ENCODE data around the gene SERPINA3.

SERPINA3 gene

GRCh38 chr14:94617366-94617941, 5.3 kb downstream of the SERPINA3 start:
- Histone ChIP-seq H3K4me2 (ENCODE audit: low read length) (no peak overlapping the region), H4K20me1 (ENCODE audit: control insufficient read depth, insufficient read depth, low read depth, low read length) (no peaks in the 10 kb centered on the region), H3K9me3 (ENCODE audit: control insufficient read depth, insufficient read depth, low read length) (peaks cover 24% of the 10 kb centered on the region), H3K27ac (ENCODE audit: low read depth, low read length) (no peak overlapping the region), H3K4me1 (ENCODE audit: control insufficient read depth, low read length) (no peaks in the 10 kb centered on the region), H3K36me3 (ENCODE audit: control insufficient read depth, low read length) (no peaks in the 10 kb centered on the region), H3K4me3 (ENCODE audit: low read length) (no peak overlapping the region), H3F3A (ENCODE audit: control insufficient read depth, insufficient read depth) (no peaks in the 10 kb centered on the region), H3K27me3 (ENCODE audit: control insufficient read depth, low read length) (no peaks in the 10 kb centered on the region), H3K79me2 (ENCODE audit: control insufficient read depth, low read length) (no peaks in the 10 kb centered on the region), H3K9me2 (replicated peaks; ENCODE audit: control insufficient read depth, low read length) (no peaks in the 10 kb centered on the region)
- TF ChIP-seq CTCF (IDR thresholded peaks at IDR 0.05; ENCODE audit: low read depth, low read length, poor library complexity, severe bottlenecking) (no peak), EZH2phosphoT487 (IDR thresholded peaks at IDR 0.05; ENCODE audit: borderline replicate concordance, low read length) (no peak)

DNA sequence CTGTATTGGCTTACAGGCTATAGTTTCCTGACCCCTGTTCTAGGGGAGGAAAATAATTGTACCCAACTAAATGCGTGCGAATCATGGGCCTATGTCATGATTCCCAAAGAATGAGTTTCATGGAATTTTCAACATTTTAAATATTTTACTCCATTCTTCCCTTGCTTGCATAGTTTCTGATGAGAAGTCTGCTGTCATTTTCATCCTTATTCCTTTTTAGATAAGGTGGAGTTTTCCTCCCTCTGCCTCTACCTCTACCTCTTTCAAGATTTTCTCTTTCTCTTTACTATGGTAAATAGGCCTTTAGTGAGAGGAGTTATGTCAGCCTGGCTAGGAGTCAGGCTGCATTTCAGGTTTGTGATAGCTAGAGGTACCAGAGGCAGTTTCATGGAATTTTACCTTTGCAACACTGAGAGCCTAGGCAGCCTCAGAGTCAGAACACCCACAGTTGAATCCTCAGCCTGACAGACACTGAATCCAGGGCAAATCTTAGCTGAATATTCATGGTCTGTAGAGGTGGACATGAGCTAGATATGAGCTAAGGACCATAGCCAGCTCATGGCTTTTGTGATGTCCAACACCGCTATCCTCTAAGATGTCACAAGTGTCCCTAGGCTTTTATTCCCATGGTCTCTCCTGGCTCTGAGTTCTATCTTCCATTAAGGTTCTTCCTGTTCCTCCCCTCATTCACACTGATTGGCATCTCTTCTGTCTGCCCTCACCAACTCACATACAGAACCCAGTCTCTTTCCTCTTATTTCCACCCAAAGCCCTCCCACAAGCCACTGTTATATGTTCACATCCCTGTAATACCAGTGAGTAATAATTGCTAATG, 6.0 kb downstream of the SERPINA3 start:
- Histone ChIP-seq H3K36me3 (ENCODE audit: control insufficient read depth, low read length) (no peaks in the 10 kb centered on the region), H3K4me1 (ENCODE audit: control insufficient read depth, low read length) (no peaks in the 10 kb centered on the region), H3K79me2 (ENCODE audit: control insufficient read depth, low read length) (no peaks in the 10 kb centered on the region), H3K9me3 (ENCODE audit: control insufficient read depth, insufficient read depth, low read length) (peaks cover 24% of the 10 kb centered on the region), H3K4me3 (ENCODE audit: low read length) (no peak overlapping the region), H3K27me3 (ENCODE audit: control insufficient read depth, low read length) (peaks cover under 1% of the 10 kb centered on the region; the same call in 1 of the 2 replicates), H3K4me2 (ENCODE audit: low read length) (no peak overlapping the region), H3K27ac (ENCODE audit: low read depth, low read length) (no peak overlapping the region), H3F3A (ENCODE audit: control insufficient read depth, insufficient read depth) (no peaks in the 10 kb centered on the region), H3K9me2 (replicated peaks; ENCODE audit: control insufficient read depth, low read length) (no peaks in the 10 kb centered on the region), H4K20me1 (ENCODE audit: control insufficient read depth, insufficient read depth, low read depth, low read length) (no peaks in the 10 kb centered on the region)
- no peak for TF ChIP-seq CTCF (IDR thresholded peaks at IDR 0.05; ENCODE audit: low read depth, low read length, poor library complexity, severe bottlenecking)
- no peak for TF ChIP-seq EZH2phosphoT487 (IDR thresholded peaks at IDR 0.05; ENCODE audit: borderline replicate concordance, low read length)

DNA sequence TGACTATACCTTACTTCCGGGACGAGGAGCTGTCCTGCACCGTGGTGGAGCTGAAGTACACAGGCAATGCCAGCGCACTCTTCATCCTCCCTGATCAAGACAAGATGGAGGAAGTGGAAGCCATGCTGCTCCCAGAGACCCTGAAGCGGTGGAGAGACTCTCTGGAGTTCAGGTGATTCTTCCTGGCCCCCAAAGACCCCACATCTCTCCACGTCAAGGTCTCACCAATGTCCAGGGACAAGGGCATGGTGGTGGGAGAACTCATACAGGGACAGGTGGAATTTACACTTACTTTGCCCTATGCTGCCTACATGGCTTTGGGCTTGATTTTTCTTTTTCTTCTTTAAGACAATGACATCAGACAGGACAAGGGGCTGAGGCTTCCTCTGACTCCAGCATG, 7.1 kb downstream of the SERPINA3 start:
- Histone ChIP-seq H3K4me1 (ENCODE audit: control insufficient read depth, low read length) (no peaks in the 10 kb centered on the region), H3K36me3 (ENCODE audit: control insufficient read depth, low read length) (no peaks in the 10 kb centered on the region), H3K9me3 (ENCODE audit: control insufficient read depth, insufficient read depth, low read length) (peaks cover 24% of the 10 kb centered on the region), H3K9me2 (replicated peaks; ENCODE audit: control insufficient read depth, low read length) (no peaks in the 10 kb centered on the region), H3K4me3 (ENCODE audit: low read length) (no peak overlapping the region), H3K27me3 (ENCODE audit: control insufficient read depth, low read length) (peaks cover 4% of the 10 kb centered on the region; the same call in 1 of the 2 replicates), H4K20me1 (ENCODE audit: control insufficient read depth, insufficient read depth, low read depth, low read length) (no peaks in the 10 kb centered on the region), H3K4me2 (ENCODE audit: low read length) (no peak overlapping the region), H3F3A (ENCODE audit: control insufficient read depth, insufficient read depth) (no peaks in the 10 kb centered on the region), H3K27ac (ENCODE audit: low read depth, low read length) (no peak overlapping the region), H3K79me2 (ENCODE audit: control insufficient read depth, low read length) (no peaks in the 10 kb centered on the region)
- no peak for TF ChIP-seq CTCF (IDR thresholded peaks at IDR 0.05; ENCODE audit: low read depth, low read length, poor library complexity, severe bottlenecking)
- no peak for TF ChIP-seq EZH2phosphoT487 (IDR thresholded peaks at IDR 0.05; ENCODE audit: borderline replicate concordance, low read length)

Data from DOHH2 (cell line).